HepG2 (cell line): ENCODE measurements around the gene GGNBP2. TPM values are rescaled to one million over a fixed set of nuclear protein-coding genes. Genes with fewer than 3 reads are reported as not detected.

Experiments
- ATF1 ChIP-seq: IDR thresholded peaks from 2 replicates; pipeline ENCODE4 v1.6.1; 2016; ENCODE audit warnings: mild to moderate bottlenecking, control low read depth
- CBFB ChIP-seq: sonication (generic); formaldehyde crosslinking; IDR thresholded peaks from 2 replicates; pipeline ENCODE4 v1.4.0; 2020; ENCODE audit warnings: missing genetic modification reagents
- CCAR2 ChIP-seq: fragments of 200-400 bp; formaldehyde crosslinking; optimal IDR thresholded peaks from 2 replicates; pipeline ENCODE3; 2018; ENCODE audit warnings: low read depth, mild to moderate bottlenecking, low read length, moderate library complexity
- CENPX ChIP-seq: sonication (generic); formaldehyde crosslinking; IDR thresholded peaks from 2 replicates; pipeline ENCODE4 v1.9.0; 2021; ENCODE audit warnings: mild to moderate bottlenecking, missing genetic modification reagents, moderate library complexity
- CSRNP2 ChIP-seq: sonication (generic); formaldehyde crosslinking; conservative IDR thresholded peaks from 2 replicates; pipeline ENCODE4 v1.8.0; 2022; ENCODE audit warnings: low read depth, missing genetic modification reagents
- FOXM1 ChIP-seq: sonication (generic); formaldehyde crosslinking; IDR thresholded peaks from 2 replicates; pipeline ENCODE4 v1.5.0; 2020; ENCODE audit warnings: missing genetic modification reagents
- HNRNPK ChIP-seq: fragments of 200-400 bp; formaldehyde crosslinking; IDR thresholded peaks from 2 replicates; pipeline ENCODE4 v1.6.1; 2018; ENCODE audit warnings: low read length, low read depth, moderate library complexity, mild to moderate bottlenecking; ENCODE audit not compliant: poor library complexity, severe bottlenecking
- NBN ChIP-seq: fragments of 450-650 bp; conservative IDR thresholded peaks from 2 replicates; pipeline ENCODE4 v1.6.1; 2017
- NFYB ChIP-seq: sonication (generic); formaldehyde crosslinking; IDR thresholded peaks from 2 replicates; pipeline ENCODE4 v1.4.0; 2020; ENCODE audit warnings: missing genetic modification reagents
- REPIN1 ChIP-seq: sonication (generic); formaldehyde crosslinking; IDR thresholded peaks from 2 replicates; pipeline ENCODE4 v1.8.0; 2022; ENCODE audit warnings: missing genetic modification reagents, low read depth, mild to moderate bottlenecking, borderline replicate concordance
- REST ChIP-seq, 2 experiments: IDR thresholded peaks; 2 replicates each; pipeline ENCODE4 v1.6.1; 2011 to 2012; ENCODE audit warnings: low read length in 2 of 2, borderline replicate concordance in 1 of 2, low read depth in 1 of 2, mild to moderate bottlenecking in 1 of 2, moderate library complexity in 1 of 2
- RXRB ChIP-seq: IDR thresholded peaks from 2 replicates; pipeline ENCODE4 v1.6.1; 2016; ENCODE audit warnings: borderline replicate concordance, missing genetic modification reagents, missing compliant biosample characterization
- ZBTB1 ChIP-seq: sonication (generic); formaldehyde crosslinking; IDR thresholded peaks from 2 replicates; pipeline ENCODE4 v1.4.0; 2020; ENCODE audit warnings: missing genetic modification reagents, borderline replicate concordance
- ZFP36L1 ChIP-seq: sonication (generic); formaldehyde crosslinking; IDR thresholded peaks from 2 replicates; pipeline ENCODE4 v1.8.0; 2022; ENCODE audit warnings: mild to moderate bottlenecking, missing genetic modification reagents, moderate library complexity
- ZFY ChIP-seq: sonication (generic); formaldehyde crosslinking; IDR thresholded peaks from 2 replicates; pipeline ENCODE4 v1.4.0; 2020; ENCODE audit warnings: missing genetic modification reagents
- ZKSCAN8 ChIP-seq: IDR thresholded peaks from 2 replicates; pipeline ENCODE4 v1.6.1; 2016; ENCODE audit warnings: borderline replicate concordance, missing genetic modification reagents, missing compliant biosample characterization
- ZNF574 ChIP-seq: sonication (generic); formaldehyde crosslinking; IDR thresholded peaks from 2 replicates; pipeline ENCODE4 v1.4.0; 2020; ENCODE audit warnings: missing genetic modification reagents
- ZNF768 ChIP-seq: sonication (generic); formaldehyde crosslinking; IDR thresholded peaks from 2 replicates; pipeline ENCODE4 v1.4.0; 2020; ENCODE audit warnings: missing genetic modification reagents
- ZNF891 ChIP-seq: sonication (generic); formaldehyde crosslinking; IDR thresholded peaks from 2 replicates; pipeline ENCODE4 v1.5.0; 2020; ENCODE audit warnings: mild to moderate bottlenecking, missing genetic modification reagents
- polyA plus RNA-seq, 8 experiments: library from polyadenylated mRNA; depleted of rRNA in 3 of 8; stranded (reverse) in 7 of 8; unstranded in 1 of 8; fragments of >200 nt; fragmentation: Illumina TruSeq in 4 of 8; extraction: Trizol in 4 of 8; gene quantifications; 2 replicates each; pipeline versions ENCODE4 v1.2.1 to v1.2.3, GENCODE V29; 2011 to 2016; ENCODE audit warnings: low read depth in 4 of 8, missing spikeins in 1 of 8, mixed read lengths in 1 of 8; ENCODE audit not compliant: insufficient read depth in 1 of 8
- total RNA-seq, 5 experiments: library from RNA; depleted of rRNA; stranded (reverse); fragments of >200 nt; fragmentation: Illumina TruSeq; extraction: Trizol; gene quantifications; 2 replicates each; pipeline ENCODE4 v1.2.3, GENCODE V29; 2016; ENCODE audit warnings: low read depth in 1 of 5
- TF ChIP-seq, protein P1 (sequence below): sonication (generic); formaldehyde crosslinking; IDR thresholded peaks from 2 replicates; pipeline ENCODE4 v1.5.1; 2020; ENCODE audit warnings: missing genetic modification reagents, mild to moderate bottlenecking, borderline replicate concordance

GGNBP2 gene
- total and polyA plus RNA-seq, 2 of the 13 experiments (the other 11 are each of a cell fraction or from before 2014, with no cell fraction given), result 53.3 to 84.2 TPM

DNA sequence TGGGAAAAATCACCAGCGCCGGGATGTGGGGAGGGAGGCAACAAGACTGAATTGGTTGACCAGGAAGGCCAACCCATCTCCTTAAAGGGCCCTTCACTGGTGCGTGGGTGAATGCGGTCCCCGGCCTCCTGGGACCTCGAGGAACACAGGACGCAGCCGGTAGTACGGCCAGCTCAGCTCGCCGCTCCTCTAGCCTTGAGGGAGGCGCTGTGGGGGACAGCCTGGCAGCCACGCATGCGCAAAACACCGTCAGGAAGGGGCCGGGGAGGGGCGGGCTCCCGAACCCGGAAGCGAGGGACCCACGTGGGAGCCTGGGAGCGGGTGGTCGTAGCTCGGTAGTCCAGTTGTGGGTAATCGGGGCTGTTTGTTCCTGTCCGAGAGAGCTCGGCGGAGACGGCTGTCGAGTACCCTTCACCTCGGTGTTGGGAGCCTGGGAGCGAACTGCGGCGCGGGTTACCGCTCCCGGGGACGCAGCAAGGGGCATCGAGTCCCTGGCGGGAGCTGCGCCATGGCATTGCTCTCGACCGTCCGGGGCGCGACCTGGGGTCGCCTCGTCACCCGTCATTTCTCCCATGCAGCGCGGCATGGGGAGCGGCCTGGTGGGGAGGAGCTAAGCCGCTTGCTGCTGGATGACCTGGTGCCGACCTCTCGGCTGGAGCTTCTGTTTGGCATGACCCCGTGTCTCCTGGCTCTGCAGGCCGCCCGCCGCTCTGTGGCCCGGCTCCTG, 56.7 kb downstream of the GGNBP2 start, which contains the start of gene MRM1 (continued):
- TF ChIP-seq, protein P1, sequence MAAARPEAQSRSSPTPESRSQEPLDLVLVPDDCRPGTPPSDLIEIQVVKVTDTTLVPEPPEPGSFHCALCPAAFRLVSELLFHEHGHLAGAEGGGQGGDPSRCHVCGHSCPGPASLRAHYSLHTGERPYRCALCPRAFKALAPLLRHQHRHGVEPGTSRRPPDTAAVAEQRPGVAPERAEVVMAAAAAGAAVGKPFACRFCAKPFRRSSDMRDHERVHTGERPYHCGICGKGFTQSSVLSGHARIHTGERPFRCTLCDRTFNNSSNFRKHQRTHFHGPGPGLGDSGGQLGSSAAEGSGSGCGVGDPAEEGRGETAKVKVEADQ (CRISPR knock-in tag), result no peak
- no peak; the same call in 1 of the 2 replicates for TF ChIP-seq REPIN1 (CRISPR knock-in tag)
- TF ChIP-seq ZKSCAN8 (CRISPR knock-in tag), result no peak
- TF ChIP-seq CENPX (CRISPR knock-in tag), result no peak
- peak; percentile 29; the same call in 1 of the 2 replicates for TF ChIP-seq RXRB (CRISPR knock-in tag)
- TF ChIP-seq ZNF891 (CRISPR knock-in tag), result 0 out of 2 replicates have a peak, but pooled peaks have one; percentile 24
- TF ChIP-seq CCAR2, result no peak
- TF ChIP-seq ZFY (CRISPR knock-in tag), result peak; percentile 82
- TF ChIP-seq ZFP36L1, result no peak
- no peak; the same call in 1 of the 2 replicates for TF ChIP-seq ZNF768 (CRISPR knock-in tag)
- TF ChIP-seq ATF1 (CRISPR knock-in tag), result no peak
- peak; percentile 50 for TF ChIP-seq HNRNPK
- TF ChIP-seq CSRNP2 (CRISPR knock-in tag), result no peak
- TF ChIP-seq CBFB (CRISPR knock-in tag), result 0 out of 2 replicates have a peak, but pooled peaks have one; percentile 31
- no peak; the same call in 1 of the 2 replicates for TF ChIP-seq FOXM1
- TF ChIP-seq NBN, result no peak
- peak; percentile 79; the same call in 1 of the 2 replicates for TF ChIP-seq ZNF574 (CRISPR knock-in tag)
- TF ChIP-seq NFYB, result no peak; the same call in 1 of the 2 replicates
- no peak for TF ChIP-seq ZBTB1 (CRISPR knock-in tag)
- no peak for TF ChIP-seq REST (IDR thresholded peaks at IDR 0.05; ENCODE audit: borderline replicate concordance in 1 of 2, low read depth in 1 of 2, low read length in 2 of 2)
